ENCODE data around the gene PWWP2B. TPM values are rescaled to one million over a fixed set of nuclear protein-coding genes. Genes with fewer than 3 reads are reported as not detected.

The PWWP2B gene
- total RNA-seq, 2 donors from 2014 or later: 7.7 to 8.1 TPM

GRCh38 chr10:132389433-132390169 is 7.4 kb upstream of the PWWP2B start:
- no peak for TF ChIP-seq CTCF (IDR thresholded peaks at IDR 0.05)
- no peak overlapping the region for H3K27ac ChIP-seq
- DNase-seq (ENCODE audit: low spot score): no peak

GRCh38 chr10:132390170-132390920 is 6.7 kb upstream of the PWWP2B start:
- Histone ChIP-seq H3K4me1 (peaks cover 0 to 13% of the 10 kb centered on the region in 2 donors), H3K27me3 (no peaks in the 10 kb centered on the region), H3K4me3 (no peak overlapping the region), H3K9me3 (no peaks in the 10 kb centered on the region), H3K27ac (no peak overlapping the region), H3K36me3 (no peaks in the 10 kb centered on the region)
- DNase-seq (ENCODE audit: low spot score): no peak
- no peak for TF ChIP-seq CTCF (IDR thresholded peaks at IDR 0.05)

More at GRCh38 chr10:132389433-132390169, 7.4 kb upstream of the PWWP2B start:
- Histone ChIP-seq H3K4me1 (peaks cover 0 to 11% of the 10 kb centered on the region in 2 donors), H3K27me3 (no peaks in the 10 kb centered on the region), H3K9me3 (no peaks in the 10 kb centered on the region), H3K36me3 (no peaks in the 10 kb centered on the region), H3K4me3 (no peak overlapping the region)

GRCh38 chr10:132390921-132391675 is 5.9 kb upstream of the PWWP2B start:
- Histone ChIP-seq H3K36me3 (no peaks in the 10 kb centered on the region), H3K27me3 (no peaks in the 10 kb centered on the region), H3K4me3 (no peak overlapping the region), H3K27ac (no peak overlapping the region), H3K9me3 (no peaks in the 10 kb centered on the region), H3K4me1 (peaks cover 0 to 21% of the 10 kb centered on the region in 2 donors)
- no peak for TF ChIP-seq CTCF (IDR thresholded peaks at IDR 0.05)
- no peak for DNase-seq (ENCODE audit: low spot score)

- no peak for TF ChIP-seq CTCF (IDR thresholded peaks at IDR 0.05)
- Histone ChIP-seq H3K4me3 (no peak overlapping the region), H3K9me3 (no peaks in the 10 kb centered on the region), H3K4me1 (peaks cover 0 to 18% of the 10 kb centered on the region in 2 donors), H3K27ac (no peak overlapping the region), H3K36me3 (no peaks in the 10 kb centered on the region), H3K27me3 (no peaks in the 10 kb centered on the region)
- DNase-seq (ENCODE audit: low spot score): no peak
Observed at GRCh38 chr10:132391676-132392020, 5.4 kb upstream of the PWWP2B start.

- H3K27me3 ChIP-seq: no peaks in the 10 kb centered on the region
- no peak for TF ChIP-seq CTCF (IDR thresholded peaks at IDR 0.05)
- peaks cover 0 to 18% of the 10 kb centered on the region in 2 donors for H3K4me1 ChIP-seq
- no peak for DNase-seq (ENCODE audit: low spot score)
- H3K9me3 ChIP-seq: no peaks in the 10 kb centered on the region
- H3K27ac ChIP-seq: no peak overlapping the region
- H3K4me3 ChIP-seq: no peak overlapping the region
- H3K36me3 ChIP-seq: no peaks in the 10 kb centered on the region
Observed at GRCh38 chr10:132392184-132392800, 4.7 kb upstream of the PWWP2B start.

Measured in right atrium auricular region (tissue), 2 donors.